Gastrocnemius medialis (tissue), 4 donors: ENCODE measurements around the gene CDK11B. TPM values are rescaled to one million over a fixed set of nuclear protein-coding genes. Genes with fewer than 3 reads are reported as not detected.
"Not testable (repeated sequence)": the region's sequence is repeated elsewhere in the genome, so short reads cannot be mapped to it uniquely, and the experiment has no call there.

Source experiments
- ATAC-seq, 2 donors: fragments of 150-250 bp; one replicate each; pipeline ENCODE4 v1.9.1; 2016
- DNase-seq, 2 donors: peaks; one replicate each; pipeline ENCODE4 v3.0.0-alpha.2; 2019
- H3K27ac ChIP-seq, 4 donors: fragments of 200-600 bp; sonication (generic); 1 replicate in 1 of 4; 2 replicates in 3 of 4; pipeline ENCODE4 v1.5.1; 2016 to 2018; ENCODE audit warnings: mild to moderate bottlenecking in 2 of 4, moderate library complexity in 1 of 4
- H3K27me3 ChIP-seq, 3 donors: fragments of 200-600 bp; sonication (generic) in 2 of 3; 1 replicate in 1 of 3; 2 replicates in 2 of 3; pipeline versions ENCODE4 v1.5.1 to v1.6.0; 2016 to 2019; ENCODE audit warnings: mild to moderate bottlenecking in 1 of 3, moderate library complexity in 1 of 3
- H3K36me3 ChIP-seq, 2 donors: fragments of 200-600 bp; sonication (generic) in 1 of 2; one replicate each; pipeline ENCODE4 v1.5.1; 2017 to 2018
- H3K4me1 ChIP-seq, 2 donors: fragments of 200-600 bp; sonication (generic) in 1 of 2; one replicate each; pipeline ENCODE4 v1.5.1; 2016 to 2017; ENCODE audit warnings: mild to moderate bottlenecking in 2 of 2
- H3K4me3 ChIP-seq, 4 donors: fragments of 200-600 bp; sonication (generic) in 3 of 4; 1 replicate in 1 of 4; 2 replicates in 3 of 4; pipeline ENCODE4 v1.5.1; 2016 to 2019; ENCODE audit warnings: mild to moderate bottlenecking in 2 of 4
- H3K9me3 ChIP-seq, 3 donors: fragments of 200-600 bp; sonication (generic) in 2 of 3; 1 replicate in 1 of 3; 2 replicates in 2 of 3; pipeline ENCODE4 v1.5.1; 2016 to 2019
- in situ Hi-C, 4 donors: fragments of 200-750 bp; cut with MboI; loops; one replicate each; pipeline versions ENCODE4 v1.15.0 to v1.8.0; 2017; ENCODE audit warnings: low sequenced_read_pairs in 4 of 4
- intact Hi-C: fragments of 100-400 bp; cut with DNase I; formaldehyde crosslinking; loops from one replicate; pipeline ENCODE4 v1.15.1; 2023; ENCODE audit warnings: low total_unique reads
- total RNA-seq, 4 donors: library from RNA; depleted of rRNA; stranded (reverse); fragments of >200 nt; gene quantifications; one replicate each; pipeline versions ENCODE4 v1.1.0 to v1.2.3, GENCODE V29; 2016

Gene CDK11B
- total RNA-seq, 4 donors from 2014 or later: 19.5 to 49.0 (median 42.2) TPM

DNA sequence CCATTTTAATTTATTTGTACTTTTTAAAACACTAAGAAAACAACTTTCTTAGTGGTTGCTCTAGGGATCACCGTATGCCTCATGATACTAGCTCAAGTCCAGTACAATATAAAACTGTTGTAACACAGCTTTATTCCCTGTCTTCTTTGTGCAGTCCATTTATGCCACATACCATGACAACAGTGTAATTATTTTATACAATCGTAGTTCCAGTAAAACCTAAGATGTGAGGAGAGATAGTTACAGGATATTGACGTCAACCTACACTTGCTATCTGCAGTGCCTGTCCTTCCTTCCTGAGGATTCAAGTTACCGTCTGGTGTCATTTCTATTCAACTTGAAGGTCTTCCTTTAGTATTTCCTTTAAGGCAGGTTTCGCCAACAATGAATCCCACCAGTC lies 12.5 kb downstream of the CDK11B start:
- H3K36me3 ChIP-seq: peaks cover 0 to 49% of the 10 kb centered on the region in 2 donors
- ATAC-seq, H3K4me1 ChIP-seq, H3K4me3 ChIP-seq, H3K9me3 ChIP-seq, DNase-seq, in situ Hi-C loops, H3K27ac ChIP-seq, H3K27me3 ChIP-seq, intact Hi-C loops: not testable (repeated sequence)

GRCh38 chr1:1640711-1641461 lies 17.9 kb downstream of the CDK11B start:
- in situ Hi-C loops, ATAC-seq: not testable (repeated sequence)

DNA sequence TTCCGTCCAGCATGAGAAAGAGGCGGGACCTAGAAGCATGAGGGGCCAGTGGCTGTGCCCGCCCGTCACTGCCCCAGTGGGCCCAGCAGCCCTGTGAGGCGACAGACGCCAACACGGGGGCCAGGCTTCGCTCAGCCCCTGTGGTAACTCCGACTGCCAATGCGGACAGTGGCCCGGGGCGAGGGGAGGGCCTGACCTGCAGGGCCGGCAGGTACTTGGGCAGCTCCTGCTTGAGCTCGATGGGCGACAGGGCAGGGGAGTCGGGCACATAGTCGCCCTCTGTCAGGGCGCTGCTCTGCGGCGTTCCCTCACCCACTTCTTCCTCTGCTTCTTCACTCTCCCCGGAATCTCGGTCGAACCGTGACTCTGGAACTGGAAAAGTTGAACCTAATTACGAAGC lies 18.7 kb downstream of the CDK11B start:
- H3K9me3 ChIP-seq, H3K4me1 ChIP-seq, H3K27ac ChIP-seq, ATAC-seq, DNase-seq, H3K27me3 ChIP-seq, in situ Hi-C loops, intact Hi-C loops, H3K4me3 ChIP-seq: not testable (repeated sequence)
- H3K36me3 ChIP-seq: peaks cover 0 to 29% of the 10 kb centered on the region in 2 donors

More at GRCh38 chr1:1640711-1641461, 17.9 kb downstream of the CDK11B start:
- DNase-seq, H3K9me3 ChIP-seq, H3K4me1 ChIP-seq, H3K27me3 ChIP-seq, H3K4me3 ChIP-seq, intact Hi-C loops, H3K27ac ChIP-seq: not testable (repeated sequence)
- H3K36me3 ChIP-seq: peaks cover 0 to 33% of the 10 kb centered on the region in 2 donors

GRCh38 chr1:1639368-1639767 lies 19.4 kb downstream of the CDK11B start:
- H3K36me3 ChIP-seq: peaks cover 0 to 29% of the 10 kb centered on the region in 2 donors
- not testable (repeated sequence) for DNase-seq, H3K4me1 ChIP-seq

GRCh38 chr1:1638528-1638927 lies 20.3 kb downstream of the CDK11B start:
- H3K4me3 ChIP-seq, H3K27me3 ChIP-seq, in situ Hi-C loops, H3K9me3 ChIP-seq, H3K4me1 ChIP-seq, H3K27ac ChIP-seq, intact Hi-C loops: not testable (repeated sequence)
- peaks cover 0 to 29% of the 10 kb centered on the region in 2 donors for H3K36me3 ChIP-seq
- ATAC-seq: peak in 1 of 2 donors; percentile 62
- peak in 1 of 2 donors; percentile 69 for DNase-seq

More at GRCh38 chr1:1639368-1639767, 19.4 kb downstream of the CDK11B start:
- H3K9me3 ChIP-seq, in situ Hi-C loops, H3K27ac ChIP-seq, ATAC-seq, H3K4me3 ChIP-seq, H3K27me3 ChIP-seq, intact Hi-C loops: not testable (repeated sequence)

- DNase-seq, H3K4me3 ChIP-seq, intact Hi-C loops, in situ Hi-C loops, H3K4me1 ChIP-seq, H3K27me3 ChIP-seq, H3K27ac ChIP-seq, H3K9me3 ChIP-seq, ATAC-seq: not testable (repeated sequence)
- H3K36me3 ChIP-seq: peaks cover 0 to 29% of the 10 kb centered on the region in 2 donors
Measured at GRCh38 chr1:1637479-1637875, 21.3 kb downstream of the CDK11B start.

GRCh38 chr1:1636621-1637478 lies 22.0 kb downstream of the CDK11B start:
- H3K4me3 ChIP-seq, ATAC-seq, H3K27me3 ChIP-seq, in situ Hi-C loops, H3K4me1 ChIP-seq, intact Hi-C loops, H3K27ac ChIP-seq, H3K9me3 ChIP-seq, DNase-seq: not testable (repeated sequence)
- H3K36me3 ChIP-seq: peaks cover 0 to 29% of the 10 kb centered on the region in 2 donors

- ATAC-seq, H3K27ac ChIP-seq, intact Hi-C loops, H3K9me3 ChIP-seq, DNase-seq, H3K27me3 ChIP-seq, H3K4me3 ChIP-seq, H3K4me1 ChIP-seq, in situ Hi-C loops: not testable (repeated sequence)
- H3K36me3 ChIP-seq: peaks cover 0 to 23% of the 10 kb centered on the region in 2 donors
Measured at GRCh38 chr1:1634613-1635012, 24.2 kb downstream of the CDK11B start.

DNA sequence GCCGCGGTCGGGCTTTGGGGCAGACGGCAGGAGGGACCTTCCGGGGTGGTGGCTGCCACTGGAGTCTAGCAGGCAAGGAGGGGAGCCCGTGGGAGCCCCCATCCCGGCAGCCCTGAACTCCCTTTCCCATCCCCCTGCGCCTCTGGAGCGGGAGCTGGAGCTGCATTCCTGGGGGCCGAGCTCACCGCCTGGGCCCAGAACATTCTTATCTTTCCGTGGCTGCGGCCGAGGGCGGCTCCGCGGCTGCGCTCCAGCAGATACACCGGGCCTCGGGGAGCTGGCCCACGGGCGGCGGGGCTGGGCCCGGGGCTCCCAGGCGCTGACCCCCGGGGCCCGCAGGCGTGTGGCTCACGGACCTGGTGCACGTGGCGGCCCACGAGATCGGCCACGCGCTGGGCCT lies 25.4 kb downstream of the CDK11B start:
- H3K4me1 ChIP-seq, intact Hi-C loops, H3K27me3 ChIP-seq, H3K9me3 ChIP-seq, H3K27ac ChIP-seq, H3K4me3 ChIP-seq, in situ Hi-C loops, ATAC-seq, DNase-seq: not testable (repeated sequence)
- H3K36me3 ChIP-seq: peaks cover 0 to 20% of the 10 kb centered on the region in 2 donors
